Measurements from ENCODE around the gene PDGFD.

PDGFD gene

DNA sequence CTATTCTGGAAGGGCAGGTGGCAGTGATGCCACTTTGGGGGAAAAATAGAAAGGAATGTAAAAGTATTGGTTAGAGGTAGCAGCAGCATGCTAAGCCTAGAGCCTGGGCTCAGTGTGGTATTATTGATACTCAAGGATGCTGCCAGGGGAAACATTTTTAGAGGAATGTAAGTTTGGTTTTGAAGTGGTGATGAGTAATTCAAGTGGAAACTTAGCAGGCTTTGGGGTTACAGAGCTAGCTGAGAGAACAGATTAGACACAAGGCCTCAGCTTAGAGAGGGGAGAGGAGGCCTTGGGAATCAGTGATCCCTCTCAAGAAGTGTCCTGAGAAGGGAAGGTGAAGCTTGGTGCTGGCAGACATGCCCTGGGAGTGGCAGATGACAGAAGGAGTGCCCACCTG lies 160.5 kb downstream of the PDGFD start:
- no peak for DNase-seq (ENCODE audit: low read depth in 2 of 2, low spot score in 1 of 2)

DNA sequence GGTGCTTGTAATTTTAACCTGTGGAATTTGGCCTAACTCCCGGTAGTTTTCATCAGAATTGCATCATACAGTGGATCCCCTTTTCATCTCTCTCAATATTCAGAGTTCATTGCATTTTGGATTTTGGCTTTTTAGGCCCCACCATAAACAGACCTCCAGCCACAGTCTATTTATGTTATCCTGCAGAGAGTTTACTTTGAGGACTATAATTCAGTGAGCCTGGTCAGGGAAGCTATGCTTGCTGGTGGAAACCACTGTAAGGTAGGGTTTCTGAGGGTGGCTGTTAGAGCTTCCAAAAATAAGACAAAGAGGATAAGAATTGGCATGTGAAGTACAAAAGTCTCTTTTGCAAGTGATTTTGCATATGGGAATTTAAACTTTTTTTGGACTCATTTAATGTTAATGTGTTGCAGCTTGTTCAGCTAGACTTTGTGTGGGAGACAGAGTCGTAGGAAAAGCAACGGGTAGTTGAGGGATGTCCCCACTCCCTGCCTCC lies 162.3 kb downstream of the PDGFD start:
- DNase-seq (ENCODE audit: low read depth in 2 of 2, low spot score in 1 of 2) = no peak

DNA sequence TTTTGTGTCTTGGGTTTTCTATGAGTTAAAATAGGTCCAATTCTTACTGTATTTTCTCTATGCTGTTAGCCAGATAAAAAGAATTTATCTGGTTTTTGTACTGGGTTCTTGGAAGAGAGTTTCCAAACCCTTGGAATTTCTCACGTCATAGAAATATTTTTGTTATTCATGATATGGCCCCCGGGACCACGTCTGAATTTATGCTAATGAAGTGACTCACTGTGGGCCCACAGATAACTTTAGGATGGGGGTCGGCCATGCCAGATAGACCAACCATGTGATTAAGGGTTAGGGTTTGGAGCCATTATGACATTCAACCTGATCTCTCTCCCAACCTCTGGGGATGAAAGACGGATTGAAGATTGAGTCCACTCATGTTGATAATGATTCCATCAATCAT lies 163.1 kb downstream of the PDGFD start:
- no peak for DNase-seq (ENCODE audit: low read depth in 2 of 2, low spot score in 1 of 2)

DNA sequence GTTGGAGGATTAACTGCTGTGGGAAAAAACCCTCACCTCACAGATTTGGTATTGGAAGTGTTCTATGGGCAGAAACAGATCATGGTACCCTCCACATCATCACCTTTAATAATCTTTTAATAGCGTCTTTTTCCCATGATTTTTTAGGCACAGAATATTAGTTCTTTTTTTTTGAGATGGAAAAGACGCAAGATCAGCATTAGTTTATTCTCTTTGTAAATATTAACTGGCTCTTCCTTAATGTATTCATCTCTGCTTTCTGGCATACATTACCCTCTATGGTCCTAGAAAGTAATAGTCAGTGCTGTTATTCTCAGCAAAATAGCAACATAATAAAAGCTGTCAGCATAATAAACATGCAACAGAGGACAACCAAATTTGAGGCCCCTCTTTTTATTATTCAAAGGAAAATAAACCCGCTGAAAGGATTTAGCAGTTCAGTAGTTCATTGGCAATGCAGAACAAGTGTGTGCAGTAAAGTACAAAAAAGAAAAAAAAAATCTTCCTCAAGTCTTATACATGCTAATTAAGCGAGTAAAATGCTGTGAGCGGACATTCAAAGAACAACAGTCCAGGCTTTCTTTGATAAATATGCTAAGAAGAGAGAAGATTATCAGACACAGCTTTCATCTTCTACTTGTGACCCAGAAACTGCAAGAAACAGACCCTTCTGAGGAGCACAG lies 165.0 kb downstream of the PDGFD start:
- DNase-seq (ENCODE audit: low read depth in 2 of 2, low spot score in 1 of 2) = no peak

DNA sequence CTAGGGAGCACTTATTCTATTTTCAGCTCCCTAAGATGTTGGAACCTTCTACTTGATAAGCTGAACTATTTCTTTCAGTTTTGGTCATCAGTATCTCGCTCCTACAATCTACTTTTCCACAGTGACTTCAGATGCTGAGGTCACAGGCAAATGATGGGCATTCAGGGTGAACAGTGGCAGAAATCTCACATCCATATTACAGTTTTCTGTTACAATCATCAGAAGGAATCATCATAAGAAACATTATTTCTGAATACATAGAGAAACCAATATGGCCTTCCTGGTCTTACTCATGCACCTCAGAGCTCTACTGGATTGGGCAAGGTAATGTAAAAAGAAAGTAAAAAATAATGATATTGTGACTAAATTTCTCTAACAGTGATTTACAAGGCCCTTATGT lies 166.9 kb downstream of the PDGFD start:
- no peak for DNase-seq (ENCODE audit: low read depth in 2 of 2, low spot score in 1 of 2)

DNA sequence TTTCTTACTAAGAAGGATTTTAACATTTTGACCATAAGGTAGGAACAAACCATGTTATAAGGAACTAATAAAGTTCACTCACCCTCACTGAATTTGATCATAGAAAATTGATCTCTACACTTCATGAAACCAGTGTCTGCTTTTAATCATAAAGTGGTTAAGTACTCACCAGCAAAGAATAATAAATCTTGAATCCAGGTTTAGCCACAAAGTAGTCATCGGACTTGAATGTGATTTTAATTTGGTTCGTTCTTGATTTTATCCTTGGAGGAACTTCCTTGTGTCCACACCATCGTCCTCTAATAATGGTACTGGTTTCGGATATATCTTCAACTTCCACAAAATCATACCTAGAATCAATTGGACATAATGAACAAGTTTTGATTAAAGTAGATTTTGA lies 168.1 kb downstream of the PDGFD start:
- no peak for DNase-seq (ENCODE audit: low read depth in 2 of 2, low spot score in 1 of 2)

DNA sequence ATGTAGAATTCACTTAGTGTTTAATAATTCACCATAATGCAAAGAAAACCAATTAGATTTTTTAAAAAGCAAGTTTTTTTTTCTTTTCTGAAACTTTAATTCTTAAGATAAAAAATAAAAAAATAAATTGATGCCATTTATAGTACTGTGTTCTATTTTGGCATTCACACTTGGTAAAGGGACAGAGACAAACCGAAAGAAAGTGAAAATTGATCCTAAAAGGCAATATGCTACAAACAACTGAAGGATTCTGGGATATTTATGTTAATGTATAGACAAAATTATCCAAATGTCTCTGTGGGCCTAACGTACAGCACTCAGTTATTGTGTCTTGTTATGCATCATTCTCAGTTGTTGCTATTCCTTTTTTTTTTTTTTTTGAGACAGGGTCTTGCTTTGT lies 169.4 kb downstream of the PDGFD start:
- no peak for DNase-seq (ENCODE audit: low read depth in 2 of 2, low spot score in 1 of 2)

DNA sequence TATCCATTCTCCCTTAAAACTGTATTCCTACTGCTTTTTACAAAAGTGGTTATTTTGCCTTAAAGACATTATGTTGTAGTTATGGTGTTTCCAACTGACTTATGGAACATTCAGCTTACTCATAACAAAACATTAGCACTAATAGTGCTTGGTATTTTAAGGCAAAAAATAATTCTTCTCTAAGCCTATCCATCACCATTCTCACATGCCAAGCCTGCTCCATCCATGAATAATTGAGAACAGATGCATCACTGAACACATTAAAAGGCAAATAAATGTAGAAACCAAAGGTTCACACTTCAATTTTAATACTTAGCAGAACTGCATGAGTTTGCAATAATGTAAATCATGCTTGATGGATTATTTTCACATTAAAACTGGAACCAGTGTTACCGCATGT lies 169.9 kb downstream of the PDGFD start:
- DNase-seq (ENCODE audit: low read depth in 2 of 2, low spot score in 1 of 2) = no peak

DNA sequence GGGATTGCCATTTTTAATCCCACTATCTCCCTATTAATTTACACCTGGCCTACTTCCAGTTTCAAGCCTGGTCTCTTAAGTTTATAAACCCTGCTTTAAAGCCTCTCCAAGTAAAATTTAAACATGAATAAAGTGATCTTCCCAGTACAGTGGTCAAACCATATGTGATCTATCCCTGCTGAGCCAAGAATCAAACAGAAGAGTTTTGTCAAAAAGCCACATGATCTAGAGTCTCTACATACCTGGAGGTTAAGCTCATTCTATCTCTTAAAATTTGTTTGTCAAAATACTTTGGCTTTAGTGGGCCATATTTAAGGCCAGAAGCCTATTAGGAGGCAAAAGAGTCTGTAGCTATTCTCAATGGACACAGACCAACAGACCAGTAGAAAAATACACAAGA lies 170.4 kb downstream of the PDGFD start:
- no peak for DNase-seq (ENCODE audit: low read depth in 2 of 2, low spot score in 1 of 2)

DNA sequence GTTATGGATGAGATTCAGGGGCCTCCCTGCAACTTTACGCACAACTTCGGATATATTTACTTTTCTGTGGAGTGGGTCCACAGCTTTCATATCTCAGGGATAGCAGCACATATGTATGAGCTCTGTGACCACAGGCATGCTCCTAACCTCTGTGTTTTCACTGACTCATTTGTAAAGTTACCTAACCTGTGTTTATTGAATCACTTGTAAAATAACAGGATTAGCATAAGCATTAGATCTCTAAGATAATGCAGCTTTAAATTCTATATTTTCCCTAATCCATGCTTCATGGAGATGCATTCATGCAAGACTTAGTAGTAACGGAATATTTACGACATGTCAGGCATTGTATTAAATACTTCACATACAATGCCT lies 175.4 kb downstream of the PDGFD start:
- DNase-seq (ENCODE audit: low read depth in 2 of 2, low spot score in 1 of 2) = no peak

DNA sequence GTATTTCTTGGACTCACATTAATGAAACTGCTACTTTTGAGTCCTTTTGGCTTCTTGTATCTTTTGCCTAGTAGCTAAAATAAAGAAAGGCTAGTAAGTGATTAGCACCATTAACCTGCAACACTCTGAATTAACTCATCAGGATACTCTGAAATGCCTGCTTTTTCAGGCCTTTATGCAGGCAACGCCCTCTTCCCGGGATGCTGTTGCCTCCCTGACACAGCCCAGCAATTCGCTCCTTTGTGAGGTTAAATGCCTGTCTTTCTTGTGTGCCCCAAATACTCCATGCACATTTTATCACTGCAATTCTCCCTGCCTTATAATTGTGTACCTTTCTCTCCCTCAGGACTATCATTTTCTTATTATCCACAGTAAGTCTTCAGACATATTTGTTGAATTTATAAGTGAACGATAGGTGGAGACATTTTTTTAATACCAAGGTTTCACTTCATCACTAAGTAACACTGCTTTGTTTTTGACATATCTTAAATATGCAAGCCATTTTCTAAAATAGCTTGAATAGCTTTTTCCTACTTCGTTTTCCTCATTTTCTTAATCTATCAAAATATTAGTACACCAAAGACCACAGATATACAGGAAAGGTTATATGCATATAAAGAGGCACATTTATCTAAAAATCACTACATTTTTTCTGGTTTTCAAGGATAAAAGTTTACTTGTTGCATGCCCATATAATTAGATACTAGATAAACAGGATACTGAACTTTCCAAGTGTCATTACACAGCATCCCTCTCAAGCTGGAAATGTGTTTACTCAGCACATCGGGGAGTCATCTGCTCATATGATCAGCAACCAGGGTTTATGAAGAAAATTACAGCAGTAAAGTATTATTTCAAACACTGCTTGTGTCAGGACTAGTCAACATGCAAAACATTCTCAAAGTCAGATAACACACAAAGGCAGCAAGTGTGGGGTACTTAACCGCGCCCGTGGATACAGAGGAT lies 176.0 kb downstream of the PDGFD start:
- no peak for DNase-seq (ENCODE audit: low read depth in 2 of 2, low spot score in 1 of 2)

DNA sequence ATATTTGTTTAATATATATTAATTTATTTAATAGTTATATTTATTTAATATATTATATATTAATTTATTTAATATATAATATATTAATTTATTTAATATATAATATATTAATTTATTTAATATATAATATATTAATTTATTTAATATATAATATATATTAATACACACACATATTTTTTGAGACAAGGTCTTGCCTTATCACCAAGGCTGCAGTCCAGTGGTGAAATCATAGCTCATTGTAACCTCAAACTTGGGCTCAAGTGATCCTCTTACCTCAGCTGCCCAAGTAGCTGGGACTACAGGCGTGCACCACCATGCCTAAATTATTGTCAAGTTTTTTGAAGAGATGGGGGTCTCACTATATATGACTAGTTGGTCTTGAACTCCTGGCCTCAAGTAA lies 178.9 kb downstream of the PDGFD start:
- DNase-seq (ENCODE audit: low read depth in 2 of 2, low spot score in 1 of 2) = no peak

DNA sequence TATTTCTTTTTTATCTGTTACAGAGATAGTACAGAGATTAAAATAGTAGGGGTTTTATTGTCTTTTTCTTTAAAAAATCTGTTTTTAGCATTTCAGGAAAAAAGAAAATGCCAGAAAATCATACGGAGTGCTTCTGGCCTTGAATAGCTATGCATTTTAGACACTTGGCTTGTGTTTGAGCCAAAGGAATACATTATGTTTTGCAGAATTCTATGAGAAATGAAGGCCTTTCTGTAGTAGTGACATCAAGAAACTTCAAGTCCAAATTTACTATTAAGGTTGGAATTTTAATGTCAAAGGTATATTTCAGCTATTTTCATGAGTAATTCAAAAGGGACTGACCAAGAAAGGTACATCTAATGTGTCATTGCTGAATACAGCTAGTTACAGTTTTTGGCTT lies 183.8 kb downstream of the PDGFD start:
- DNase-seq (ENCODE audit: low read depth in 2 of 2, low spot score in 1 of 2) = no peak

DNA sequence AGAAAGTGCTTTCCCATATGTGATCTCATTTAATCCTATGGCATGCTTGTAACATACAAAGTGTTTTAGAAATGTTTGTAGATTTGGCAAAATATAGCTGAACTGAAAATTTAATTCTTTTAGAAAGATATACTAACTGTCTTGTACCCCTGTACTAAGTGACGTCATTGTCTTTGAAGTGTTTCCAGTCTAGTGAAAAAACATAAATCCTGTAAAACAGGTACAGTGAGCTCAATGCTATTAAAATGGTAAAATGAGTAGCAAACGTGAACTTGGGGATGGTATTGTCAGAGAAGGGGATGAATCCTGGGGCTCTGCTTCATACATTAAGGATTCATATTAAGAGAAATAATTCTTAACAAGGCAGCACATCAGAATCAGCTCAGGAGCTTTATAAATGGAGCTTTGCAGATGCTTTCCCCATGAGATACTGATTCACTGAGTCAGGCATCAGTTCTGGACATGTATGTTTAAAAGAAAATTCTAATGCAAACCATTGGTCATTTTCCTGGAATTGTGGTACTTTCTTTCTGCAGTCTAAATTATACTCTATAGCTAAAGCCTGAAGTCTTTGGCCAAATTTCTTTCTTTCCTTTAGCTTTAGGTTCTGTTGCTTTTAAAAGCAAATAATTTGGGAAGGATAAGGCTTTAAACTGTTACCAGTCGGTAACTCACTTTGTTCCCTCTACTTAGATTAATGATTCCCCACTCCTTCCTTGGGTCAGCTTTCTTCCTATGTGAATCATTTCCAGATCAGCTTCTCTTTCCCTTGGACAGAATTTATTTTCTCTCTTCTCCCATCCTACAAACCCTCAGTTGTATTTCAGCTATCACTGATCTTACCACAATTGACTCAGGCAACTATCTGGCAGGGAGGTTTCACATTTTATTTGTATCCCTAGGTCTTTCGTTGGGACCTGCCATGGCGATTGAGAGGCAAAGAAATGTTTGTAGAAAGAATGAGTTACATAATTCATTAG lies 185.0 kb downstream of the PDGFD start:
- DNase-seq (ENCODE audit: low read depth in 2 of 2, low spot score in 1 of 2) = no peak

DNA sequence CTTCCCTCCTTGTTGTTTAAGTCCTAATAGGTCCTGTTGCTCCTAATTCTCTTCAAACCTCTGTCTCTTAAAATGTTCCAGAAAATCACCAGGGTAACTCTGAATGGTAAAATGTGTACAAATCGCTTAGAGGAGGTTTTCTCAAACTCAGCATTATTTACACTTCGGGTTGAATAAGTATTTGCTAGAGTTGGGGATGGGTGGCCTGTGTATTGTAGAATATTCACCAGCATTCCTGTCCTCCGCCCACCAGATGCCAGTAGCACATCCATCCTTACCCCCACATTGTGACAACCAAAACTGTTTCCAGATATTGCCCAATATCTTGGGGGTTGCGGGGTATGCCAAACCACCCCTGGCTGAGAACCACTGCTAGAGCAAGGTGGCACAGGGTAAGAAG lies 191.9 kb downstream of the PDGFD start:
- no peak for DNase-seq (ENCODE audit: low read depth in 2 of 2, low spot score in 1 of 2)

DNA sequence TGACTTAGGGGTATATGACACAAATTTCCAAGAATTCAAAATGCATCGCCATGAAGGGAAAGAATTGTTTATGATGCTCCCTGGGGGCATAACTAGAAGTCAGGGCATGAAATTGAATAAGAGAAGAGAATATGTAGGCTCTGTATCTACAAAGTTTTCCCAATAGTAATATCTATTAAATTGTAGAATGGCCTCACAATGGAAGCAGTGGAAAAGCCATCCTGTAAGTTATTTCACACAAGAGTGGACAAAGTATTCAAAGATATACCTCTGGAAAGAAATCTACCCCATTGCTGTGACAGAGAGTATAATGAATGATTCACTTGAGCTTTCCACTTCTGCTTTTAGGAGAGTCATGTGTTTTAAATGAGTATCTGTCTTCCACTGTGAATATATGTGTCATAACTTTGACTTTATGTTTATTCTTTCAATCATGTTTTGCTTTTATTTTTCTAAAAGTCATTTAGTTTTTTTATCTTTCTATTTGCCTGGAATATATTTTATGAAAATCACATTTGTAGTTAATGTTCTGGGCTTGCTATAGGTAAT lies 193.2 kb downstream of the PDGFD start:
- DNase-seq (ENCODE audit: low read depth in 2 of 2, low spot score in 1 of 2) = no peak

DNA sequence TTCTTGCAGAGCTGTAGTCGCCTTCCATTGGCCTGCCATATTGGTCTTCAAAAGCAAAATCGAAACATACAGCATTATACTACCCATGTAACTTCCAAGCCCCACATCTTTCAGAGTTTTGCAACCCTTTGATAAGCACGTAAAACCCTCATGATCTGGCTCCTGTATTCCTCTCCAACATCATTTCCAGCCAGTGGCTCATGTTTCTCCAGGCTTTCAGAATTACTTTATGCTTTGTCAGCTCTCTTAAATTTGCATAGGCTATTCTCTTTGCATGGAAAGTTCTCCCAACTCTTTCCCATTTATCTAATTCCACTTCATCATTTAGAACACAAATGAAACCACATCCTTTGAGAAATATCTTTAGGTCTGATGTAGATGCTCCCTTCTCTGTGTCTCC lies 195.3 kb downstream of the PDGFD start:
- DNase-seq (ENCODE audit: low read depth in 2 of 2, low spot score in 1 of 2) = no peak

DNA sequence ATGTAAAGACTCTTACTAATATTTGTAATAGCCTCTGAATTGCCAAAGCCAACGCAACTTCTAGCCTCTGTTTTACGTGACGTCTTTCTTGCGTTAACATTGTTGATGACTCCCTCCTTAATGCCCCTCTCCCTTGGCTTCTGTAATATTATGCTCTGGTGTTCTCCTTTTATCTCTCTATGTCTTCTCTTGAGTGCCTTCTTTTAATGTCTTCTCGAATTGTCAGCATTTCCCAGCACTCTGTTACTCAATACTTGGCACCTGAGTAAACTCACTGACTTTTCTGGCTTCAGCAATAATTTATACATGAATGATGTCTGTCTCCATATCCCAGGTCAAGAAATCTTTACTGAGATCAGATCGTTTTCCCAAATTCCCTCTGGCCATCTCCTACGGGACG lies 196.0 kb downstream of the PDGFD start:
- no peak for DNase-seq (ENCODE audit: low read depth in 2 of 2, low spot score in 1 of 2)

DNA sequence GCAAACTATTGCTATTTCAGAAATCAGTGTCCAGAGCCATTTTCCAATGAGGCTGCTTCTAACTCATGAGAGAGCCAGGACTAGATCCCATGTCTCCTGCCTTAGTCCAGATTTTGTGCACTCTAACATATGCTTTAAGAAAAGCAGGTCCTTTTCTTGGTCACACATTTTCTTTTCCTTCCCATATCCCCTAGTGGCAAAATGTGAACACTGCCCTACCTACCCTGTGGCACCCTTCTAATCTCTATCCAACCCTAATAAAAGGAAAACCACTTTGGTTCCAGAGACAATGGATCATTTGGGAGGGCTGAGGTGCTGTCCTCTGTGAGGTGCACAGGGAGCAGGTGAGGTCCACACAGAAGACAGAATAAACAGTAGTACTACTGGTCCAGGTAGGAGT lies 199.6 kb downstream of the PDGFD start:
- DNase-seq (ENCODE audit: low read depth in 2 of 2, low spot score in 1 of 2) = no peak

DNA sequence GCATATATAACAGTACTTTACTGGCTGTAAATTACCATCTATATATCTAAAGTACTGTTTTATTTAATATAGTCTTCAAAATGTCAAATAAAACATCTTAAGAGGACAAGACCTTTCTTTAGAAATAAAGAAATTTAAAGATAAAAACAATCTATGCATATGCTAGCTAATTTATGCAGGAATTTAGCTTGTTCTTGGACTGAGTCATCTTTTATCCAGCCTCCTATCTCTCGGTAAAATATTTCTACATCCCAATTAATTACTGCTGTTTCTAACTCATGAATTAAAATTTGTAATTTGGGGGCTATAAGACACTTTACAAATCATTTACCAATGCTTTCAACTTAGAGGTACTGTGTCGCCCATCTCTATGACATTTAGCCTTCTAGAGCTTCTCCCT lies 200.3 kb downstream of the PDGFD start:
- DNase-seq (ENCODE audit: low read depth in 2 of 2, low spot score in 1 of 2) = no peak

DNA sequence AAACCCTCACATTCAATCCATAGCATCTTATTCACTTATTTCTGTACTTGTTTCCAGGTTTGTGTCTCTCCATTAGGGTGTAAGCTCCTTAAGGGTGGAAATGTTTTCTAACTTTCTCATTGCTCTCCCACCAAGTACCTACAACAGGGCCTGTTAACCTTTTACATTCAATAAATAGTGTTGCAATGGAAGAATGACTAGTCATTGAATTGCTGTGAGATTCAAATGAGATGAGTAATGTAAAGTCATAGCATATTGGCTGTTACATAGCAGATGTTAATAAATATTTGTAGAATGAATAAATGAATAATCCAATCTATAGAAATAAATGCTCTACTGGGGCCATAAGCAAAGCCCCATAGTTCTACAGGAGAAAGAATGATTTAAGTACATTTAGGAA lies 202.9 kb downstream of the PDGFD start:
- no peak for DNase-seq (ENCODE audit: low read depth in 2 of 2, low spot score in 1 of 2)
